C4-2B (cell line): ENCODE data around the gene PDSS2.

Experiments
- CTCF ChIP-seq: fragments of 450-650 bp; conservative IDR thresholded peaks from 2 replicates; pipeline ENCODE4 v1.5.1; 2017; ENCODE audit warnings: mild to moderate bottlenecking
- ZFX ChIP-seq: fragments of 450-650 bp; IDR thresholded peaks from 2 replicates; pipeline ENCODE4 v1.6.1; 2017

DNA sequence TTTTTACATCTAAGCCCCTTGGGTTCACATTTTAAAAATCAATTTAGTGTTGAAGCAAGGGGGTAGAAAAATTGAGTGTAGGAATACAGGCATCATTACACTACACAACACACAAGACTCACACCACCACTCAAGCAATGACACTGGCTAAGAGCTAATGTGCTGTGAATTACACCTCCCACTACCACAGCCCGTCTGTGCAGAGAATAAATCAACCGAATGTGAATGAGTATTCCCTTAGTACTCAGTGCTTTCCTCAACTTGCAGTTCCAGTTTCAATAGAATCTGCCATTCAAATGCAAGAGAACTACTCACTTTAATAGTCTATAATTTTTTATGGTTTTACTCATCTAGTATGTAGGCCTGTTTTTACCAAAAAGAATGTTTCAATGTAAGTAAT, 114.4 kb downstream of the PDSS2 start:
- no peak for TF ChIP-seq CTCF
- no peak for TF ChIP-seq ZFX
